GM18502 (cell line): ENCODE data around the gene ARHGAP25.

Source experiments
- ATAC-seq: cut with Tn5 transposase; IDR thresholded peaks from one replicate; pipeline ENCODE4 v1.9.1; 2021; ENCODE audit warnings: mild to moderate bottlenecking; ENCODE audit not compliant: unreplicated experiment, poor library complexity

The ARHGAP25 gene

DNA sequence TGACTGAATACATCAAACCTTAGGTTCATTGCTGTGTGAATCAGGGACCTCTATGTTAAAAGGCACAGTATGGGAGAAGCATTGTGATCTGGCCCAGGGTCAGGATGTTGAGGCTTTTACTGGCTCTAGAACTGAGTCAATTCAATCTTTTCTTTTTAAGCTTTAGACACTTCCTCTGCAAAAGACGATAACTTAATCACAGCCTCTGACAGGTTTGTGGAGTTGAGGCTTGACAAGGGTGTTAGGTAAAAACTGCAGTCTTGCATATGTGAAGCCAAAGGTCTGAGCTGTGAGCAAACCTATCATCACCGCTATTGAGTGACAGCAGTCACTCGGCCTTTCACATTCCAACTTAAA, 17.3 kb upstream of the ARHGAP25 start:
- peak; percentile 36 for ATAC-seq

DNA sequence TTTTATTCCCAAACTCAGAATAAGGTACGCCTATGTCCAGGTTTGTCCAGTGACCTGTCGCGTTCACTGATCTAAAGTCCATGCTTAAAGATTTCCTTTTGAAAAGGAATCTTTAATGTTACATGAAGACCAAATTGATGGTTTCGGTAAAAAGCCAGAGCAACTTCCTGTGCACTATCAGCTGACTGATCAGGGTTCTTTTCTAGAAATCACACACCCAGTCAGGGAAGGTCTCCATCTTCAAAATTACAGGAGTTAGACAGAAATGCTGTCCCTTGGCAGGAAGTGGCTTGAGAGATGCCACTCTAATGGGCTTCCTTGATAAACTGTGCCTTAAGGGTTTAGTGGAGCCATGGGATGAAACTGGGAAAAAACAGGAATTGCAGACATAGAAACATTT, 14.7 kb upstream of the ARHGAP25 start:
- no peak for ATAC-seq

DNA sequence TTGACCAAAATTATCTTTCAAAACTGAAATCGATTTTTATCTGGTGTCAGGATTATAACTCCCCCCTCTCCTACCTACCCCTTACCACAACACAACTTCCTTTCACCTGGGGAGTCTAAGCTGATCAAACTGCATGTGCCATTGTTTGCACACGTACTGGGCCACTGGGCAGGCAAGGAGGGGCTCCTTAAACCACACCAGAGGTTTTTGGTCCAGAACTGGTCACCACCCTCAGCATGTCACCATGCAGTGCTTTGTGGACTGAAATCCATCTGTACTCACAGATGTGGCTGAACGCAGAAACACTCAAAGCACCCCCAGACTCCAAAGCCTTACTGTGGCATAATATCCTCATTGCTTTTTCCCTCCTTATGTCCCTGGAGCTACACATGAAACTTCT, 13.9 kb upstream of the ARHGAP25 start:
- ATAC-seq = no peak

DNA sequence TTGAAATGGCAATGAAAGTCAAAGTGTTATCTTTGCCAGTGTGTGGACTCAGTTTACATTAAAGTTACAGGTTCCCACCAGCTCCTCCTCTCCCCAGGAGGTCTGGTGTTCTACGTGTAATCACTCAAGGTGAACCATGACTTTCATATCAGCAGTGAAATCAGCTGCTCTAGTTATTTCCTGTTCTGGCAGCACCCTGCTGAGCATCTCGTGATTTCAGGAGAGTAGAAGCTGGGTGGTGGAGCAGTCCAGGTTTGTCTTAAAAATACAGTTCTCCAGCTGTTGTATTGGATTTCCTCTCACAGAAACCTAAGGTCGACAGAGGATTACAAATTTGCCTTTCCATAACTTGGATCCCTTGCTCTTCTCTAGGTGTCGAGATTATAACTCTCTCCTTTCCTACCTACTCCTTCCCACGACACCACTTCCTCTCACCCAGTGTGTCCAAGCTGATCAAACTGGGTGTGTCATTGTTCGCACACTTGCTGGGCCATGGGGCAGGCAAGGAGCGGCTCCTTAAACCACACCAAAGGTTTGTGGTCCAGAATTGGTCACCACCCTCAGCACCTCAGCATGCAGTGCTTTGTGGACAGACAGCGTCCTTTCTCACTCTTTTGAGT, 13.0 kb upstream of the ARHGAP25 start:
- ATAC-seq = peak; percentile 72

DNA sequence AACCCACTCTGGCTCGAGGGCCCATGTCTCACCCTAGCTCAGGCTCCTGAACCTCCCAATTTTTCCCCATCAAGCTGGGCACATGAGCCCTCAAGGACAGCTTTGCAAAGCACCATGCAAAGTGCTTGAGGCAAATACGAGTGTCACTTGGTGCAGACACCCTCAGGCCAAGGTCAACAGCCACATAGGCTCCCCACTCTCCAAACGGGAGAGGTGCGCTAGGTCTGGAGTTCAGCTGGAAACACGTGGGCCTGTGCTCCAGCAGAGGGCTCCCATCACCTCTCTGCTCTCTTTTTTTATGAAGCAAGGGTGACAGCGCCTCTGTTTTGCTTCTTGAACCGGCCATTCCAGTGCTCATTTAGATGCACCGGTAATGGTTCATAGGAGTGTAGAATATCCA, 11.9 kb upstream of the ARHGAP25 start:
- no peak for ATAC-seq

DNA sequence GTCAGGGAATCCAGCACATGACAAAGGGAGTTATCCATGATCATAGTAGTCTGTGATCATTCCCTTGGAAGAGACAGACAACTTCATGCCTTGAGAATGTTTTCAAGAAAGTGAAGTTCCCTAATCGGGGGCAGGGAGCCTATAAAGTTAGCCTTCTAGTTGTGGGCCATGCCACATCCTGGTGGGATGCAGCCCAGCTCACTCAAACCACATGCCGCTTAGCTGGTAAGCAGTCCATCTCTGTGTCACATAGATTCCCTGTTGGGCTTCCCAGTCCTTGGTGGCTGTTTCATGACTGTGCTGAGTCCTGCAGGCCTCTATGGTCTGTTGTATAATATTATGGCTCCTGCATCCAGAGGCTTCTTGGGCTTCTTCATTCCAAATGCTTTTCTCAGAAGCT, 11.4 kb upstream of the ARHGAP25 start:
- ATAC-seq = no peak

DNA sequence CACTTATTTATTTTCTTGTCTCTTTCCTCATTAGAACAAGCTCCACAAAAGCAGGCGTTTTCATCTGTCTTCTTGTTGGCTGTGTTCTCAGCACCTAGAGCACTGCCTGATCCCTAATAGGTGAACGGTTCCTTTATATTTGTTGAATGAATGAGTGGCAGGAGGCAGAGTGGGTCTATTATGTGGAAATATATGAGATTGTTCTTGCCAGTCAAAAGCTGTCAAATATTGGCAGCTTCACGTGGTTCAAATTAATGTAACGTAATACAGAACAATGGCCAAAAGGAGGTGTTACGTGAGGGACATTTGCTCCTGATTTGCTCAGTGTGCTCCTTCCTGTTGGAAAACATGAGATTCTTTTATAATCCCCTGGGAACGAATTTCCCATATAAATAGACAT, 8.5 kb upstream of the ARHGAP25 start:
- no peak for ATAC-seq

DNA sequence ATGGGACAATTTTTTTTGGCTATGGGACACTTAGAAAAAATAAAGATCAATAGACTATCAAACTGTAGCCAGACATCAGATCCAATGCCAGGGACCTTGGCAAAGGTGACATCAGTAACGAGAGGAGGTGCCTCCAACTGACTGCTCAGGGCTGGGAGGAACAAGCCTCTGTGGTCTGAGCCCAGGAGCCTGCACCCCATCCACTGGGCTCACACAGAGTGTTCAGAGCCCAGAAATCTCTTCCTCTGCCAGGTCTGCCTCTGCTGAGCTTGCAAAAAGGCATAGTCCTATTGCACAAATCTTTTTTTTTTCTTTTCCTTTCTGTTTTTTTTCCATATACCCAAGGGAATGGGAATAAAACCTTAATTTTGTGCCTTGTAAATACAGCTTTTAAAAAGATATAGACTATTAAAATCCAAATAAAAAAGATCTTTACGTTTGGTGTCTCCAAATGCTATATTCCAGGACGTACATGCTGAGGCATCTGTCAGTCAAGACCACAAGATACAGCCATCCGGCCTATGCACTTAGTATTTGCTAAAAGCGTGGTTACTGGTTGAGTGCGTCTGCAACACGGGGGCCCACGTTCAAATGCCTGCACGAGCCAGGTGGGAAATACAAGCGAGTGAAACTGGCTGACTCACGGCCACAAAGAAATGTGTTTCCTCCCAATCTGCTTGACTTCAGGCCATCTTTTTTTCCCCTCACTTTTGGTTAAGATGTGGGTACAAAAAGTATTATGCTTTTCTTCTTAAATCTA, 7.8 kb upstream of the ARHGAP25 start:
- ATAC-seq = peak; percentile 98

DNA sequence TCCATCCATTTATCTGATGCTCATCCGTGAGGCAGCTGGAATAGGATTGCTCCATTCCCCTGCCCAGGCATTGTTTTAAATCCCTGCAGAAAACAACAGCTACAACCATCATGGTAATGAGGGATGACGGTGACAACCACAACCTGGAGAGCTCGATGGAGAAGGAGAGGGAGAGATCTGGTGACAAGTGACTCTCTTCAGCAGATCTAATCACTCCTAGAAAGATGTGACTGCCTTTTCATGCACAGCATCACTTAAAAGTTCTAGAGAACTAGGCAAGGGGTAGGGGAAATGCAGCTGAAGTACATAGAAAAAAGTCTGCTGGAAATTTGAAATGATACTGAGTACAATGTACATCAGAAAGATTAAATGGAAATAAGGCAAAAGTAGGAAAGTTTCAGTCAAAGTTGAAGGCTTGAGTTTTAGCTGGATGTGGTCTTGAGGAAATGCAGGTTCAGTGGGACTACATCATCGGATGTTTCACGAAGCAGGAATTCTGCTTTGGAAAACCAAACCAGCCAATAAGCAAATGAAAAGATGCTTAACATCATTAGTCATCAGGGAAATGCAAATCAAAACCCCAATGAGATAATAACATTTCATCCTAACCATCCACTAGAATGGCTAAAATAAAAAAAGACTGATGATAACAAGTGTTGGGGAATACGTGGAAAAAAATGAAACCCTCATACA, 6.8 kb upstream of the ARHGAP25 start:
- no peak for ATAC-seq

DNA sequence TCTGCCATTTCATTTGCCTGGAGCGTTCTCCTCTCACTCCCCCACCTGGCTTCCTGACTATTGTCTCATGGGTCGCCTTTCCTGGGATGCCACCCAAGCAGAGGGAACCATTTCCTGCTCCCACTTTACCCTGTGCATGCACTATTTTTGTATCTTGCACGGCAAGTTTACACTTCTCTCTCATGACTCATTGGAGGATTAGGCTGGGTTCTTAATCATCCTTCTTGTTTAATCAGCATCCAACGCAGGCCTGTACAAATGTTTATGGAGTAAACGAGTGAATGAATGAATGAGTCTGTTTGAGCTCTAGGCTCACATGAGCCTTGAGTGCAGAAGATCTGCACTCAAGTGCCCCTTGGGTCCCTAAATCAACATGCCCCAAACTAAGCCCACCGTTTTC, 3.8 kb upstream of the ARHGAP25 start:
- no peak for ATAC-seq

DNA sequence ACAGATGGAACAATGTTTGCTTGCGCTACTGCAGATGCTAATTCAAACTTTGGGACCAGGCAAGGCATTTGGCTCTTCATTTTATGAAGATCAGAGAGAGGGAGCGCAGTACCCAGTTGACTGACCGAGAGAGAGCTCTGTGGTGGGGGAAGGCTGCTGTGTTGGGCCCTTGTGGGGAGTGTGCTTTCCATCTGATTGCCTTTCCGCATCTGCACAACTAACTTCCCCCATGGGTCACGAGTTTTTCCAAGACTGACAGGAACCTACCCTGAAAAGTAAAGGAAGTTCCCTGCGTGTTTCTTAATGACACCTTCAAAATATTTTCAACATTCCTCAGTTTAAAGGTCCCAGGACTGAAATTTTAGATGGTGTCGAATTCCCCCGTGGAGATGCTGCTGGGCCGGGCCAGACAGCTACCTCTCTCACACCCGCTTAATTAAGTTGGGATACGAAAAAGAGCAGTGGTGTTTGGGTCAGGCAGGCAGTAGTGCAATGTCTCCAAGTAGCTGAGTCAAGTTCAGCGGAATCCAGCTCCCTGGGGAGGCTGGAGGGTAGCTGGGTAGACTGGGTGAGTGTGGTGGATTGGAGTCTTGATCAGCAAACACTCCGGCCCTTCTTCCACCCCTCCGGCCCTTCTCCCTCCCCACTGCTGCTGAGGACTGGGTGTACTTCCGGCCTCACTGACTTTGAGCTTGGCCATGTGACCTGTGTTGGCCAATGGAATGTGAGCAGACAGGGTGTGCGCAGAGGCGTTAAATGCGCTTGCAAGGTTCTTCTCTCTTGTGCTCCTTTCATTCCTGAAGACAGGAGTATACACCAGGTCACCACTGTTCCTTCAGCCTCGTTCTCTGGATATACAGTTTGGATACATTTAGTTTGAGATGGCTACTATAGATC, 2.3 kb upstream of the ARHGAP25 start:
- ATAC-seq = no peak

DNA sequence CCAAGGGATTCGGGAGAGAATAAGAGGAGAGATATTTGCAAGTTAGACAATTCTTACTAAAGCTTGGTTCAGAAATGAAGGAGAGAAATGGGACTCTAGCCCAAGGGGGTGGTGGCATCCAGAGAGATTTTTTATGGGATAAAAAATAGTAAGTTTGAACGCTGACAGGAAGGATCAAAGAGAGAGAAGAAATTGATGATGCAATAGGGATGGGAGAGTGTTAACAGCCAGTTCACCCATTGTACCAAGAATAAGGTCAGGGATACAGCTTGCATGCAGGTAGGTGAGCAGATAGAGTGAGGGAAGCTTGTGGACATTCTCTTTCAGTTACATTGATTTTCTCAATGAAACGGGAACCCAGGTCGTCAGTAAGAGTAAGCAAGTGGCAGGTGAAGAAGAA, 1.2 kb upstream of the ARHGAP25 start:
- ATAC-seq = no peak

DNA sequence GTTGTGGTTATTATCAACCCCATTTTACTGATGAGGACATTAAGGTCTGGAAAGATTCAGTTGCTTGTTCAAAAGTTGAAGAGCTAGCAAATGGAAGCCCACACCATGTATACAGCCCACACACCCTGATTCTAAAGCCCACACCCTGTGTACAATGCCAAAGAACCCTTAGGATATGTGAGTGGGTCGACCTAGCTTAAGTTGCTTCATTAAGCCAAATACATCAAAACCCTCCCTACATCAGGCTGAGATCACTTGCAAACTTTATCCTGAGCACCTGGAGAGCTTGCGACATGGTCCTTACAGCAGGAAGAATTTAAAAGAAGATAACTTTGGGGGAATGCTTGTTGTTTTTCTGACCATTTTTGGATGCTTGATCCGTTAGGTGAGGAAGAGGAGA, 435 bp upstream of the ARHGAP25 start:
- no peak for ATAC-seq

DNA sequence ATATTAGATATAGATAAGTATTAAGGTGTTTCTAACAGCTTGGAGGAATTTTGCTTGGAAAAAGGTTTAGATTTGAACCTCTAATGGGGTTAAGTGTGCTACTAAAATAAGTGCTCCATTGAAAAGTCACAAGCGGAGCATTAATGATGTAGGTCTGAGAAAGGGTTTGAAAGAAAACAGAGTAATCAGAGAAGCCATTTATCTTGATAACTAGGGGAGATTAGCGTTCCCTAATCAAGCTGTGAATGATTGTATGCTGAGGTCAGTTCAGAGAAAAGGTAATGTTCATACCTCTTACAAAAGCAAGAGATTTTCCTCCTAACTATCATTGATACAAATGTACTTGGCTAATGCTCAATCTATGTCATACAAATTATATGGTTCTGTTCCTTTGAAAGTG, 1.5 kb downstream of the ARHGAP25 start:
- no peak for ATAC-seq

DNA sequence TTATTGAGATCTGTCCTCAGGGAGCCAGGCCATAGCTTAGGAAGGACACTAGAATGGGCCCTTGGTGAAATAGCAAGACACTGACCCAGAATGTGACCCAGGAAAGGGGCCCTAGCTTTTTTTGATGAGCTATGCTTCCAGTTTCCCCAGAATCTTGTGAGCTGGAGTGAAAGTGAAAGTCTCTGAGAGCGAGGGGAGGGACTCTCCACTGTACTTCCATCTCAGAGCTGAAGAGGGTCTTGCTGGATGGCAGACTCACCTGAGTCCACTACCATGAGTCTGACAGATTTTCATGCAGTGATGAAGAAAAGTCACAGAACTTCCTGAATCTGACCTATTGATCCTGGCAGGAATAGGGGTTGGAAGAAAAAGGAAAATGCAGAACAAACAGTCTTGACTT, 3.1 kb downstream of the ARHGAP25 start:
- ATAC-seq = no peak

DNA sequence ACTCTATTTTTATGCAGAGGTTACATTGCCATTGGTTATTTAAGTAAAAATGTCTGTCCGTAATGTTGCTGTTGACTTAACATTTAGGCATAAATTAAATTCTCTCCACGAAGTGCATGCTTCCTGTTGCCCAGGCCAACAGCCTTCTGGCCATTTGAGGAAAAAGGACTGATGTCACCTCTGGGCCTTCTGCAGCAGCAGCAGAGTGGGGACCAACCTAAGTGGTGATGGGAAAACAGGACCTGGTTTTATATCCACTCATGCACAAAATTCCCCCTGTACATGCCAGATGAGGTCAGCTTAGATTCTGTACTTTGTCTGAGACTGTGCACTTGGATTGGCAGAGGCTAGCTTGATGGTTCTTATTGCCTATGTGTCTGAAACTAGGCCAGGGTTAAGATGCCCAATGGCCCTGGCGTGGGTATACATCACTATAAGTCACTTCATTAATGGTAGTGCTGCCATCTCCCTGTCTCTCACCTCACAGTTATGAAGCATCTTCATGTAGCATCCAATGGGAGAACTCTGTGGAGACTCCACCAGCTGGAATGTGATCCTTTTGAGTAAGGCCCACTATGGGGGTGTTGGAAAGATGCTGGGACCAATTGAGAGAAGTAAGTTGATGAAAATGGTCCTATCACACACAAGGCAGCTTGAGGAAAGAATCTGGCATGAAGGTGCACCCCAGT, 4.4 kb downstream of the ARHGAP25 start:
- no peak for ATAC-seq

DNA sequence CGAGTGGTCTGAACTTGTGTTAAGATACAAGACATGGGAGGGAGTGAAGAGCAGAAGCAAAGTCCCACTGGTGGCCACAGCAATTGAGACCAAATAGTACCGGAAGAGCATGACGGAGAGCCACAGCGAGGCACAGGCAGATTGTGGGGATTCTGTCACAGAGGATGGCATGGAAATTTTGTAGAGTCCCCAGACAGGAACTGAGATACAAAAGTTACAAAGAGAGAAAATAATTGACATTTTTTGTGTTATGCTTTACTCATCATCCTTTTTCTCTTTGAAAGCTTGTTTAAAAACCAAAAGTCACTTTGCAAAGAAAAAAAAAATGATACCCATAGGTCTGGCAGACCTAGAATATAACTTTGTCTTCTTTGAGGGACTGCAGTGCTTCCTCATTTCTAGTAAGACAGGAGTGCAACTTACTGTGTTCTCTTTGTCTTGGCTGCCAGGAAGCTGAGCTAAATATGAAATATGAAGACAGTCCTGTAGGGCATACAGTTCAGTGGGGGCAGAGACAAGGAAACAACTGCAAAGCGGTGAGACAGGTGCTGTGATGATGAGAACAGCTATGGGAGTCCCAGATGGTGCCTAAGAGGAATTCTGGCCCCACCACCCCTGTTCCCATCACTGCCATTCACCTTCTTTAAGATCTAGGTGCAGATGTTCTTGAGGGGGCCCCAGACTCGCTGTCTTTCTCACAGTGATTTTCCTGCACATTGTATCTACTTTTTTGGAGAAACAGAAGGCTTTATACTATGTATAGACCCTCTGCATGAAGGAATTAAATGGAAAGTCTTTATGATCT, 5.2 kb downstream of the ARHGAP25 start:
- no peak for ATAC-seq

DNA sequence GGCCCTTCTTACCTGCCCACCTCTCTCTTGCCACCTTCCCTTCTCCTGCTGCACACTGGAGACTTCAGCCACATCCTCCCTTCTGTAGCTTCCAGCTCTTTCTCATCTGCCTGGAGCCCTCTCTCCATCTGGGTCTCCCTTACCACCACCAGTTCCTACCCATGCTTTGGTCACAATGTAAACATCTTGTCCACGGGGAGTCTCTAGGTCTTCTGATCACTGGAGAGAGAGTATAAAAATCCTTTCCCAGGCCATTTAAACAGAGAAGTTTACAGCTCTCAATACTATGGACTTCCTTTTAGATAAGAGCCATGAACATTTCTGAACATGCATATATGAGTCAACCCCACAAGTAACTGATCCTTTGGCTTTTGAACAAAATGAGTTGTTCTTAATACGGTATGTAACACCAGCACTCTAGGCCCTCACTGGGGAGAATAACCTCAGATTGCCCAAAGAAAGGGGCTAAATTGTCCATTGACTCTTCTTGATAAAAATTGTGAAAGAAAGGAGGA, 5.8 kb downstream of the ARHGAP25 start:
- ATAC-seq = no peak

DNA sequence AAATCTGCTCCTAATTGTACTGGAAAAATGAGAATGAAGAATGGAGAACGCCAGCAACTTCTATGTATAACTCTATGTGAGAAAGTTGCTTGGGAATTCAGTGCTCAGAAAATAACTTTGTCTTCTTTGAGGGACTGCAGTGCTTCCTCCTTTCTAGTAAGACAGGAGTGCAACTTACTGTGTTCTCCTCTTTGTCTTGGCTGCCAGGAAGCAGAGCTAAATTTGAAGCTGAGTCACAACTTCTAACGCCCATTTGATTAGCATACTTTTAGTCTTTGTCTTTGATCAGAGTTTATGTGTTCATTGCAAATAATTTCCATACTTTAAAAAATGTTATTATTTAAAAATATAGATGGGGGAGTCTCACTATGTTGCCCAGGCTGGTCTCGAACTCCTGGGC, 6.6 kb downstream of the ARHGAP25 start:
- ATAC-seq = no peak
